GM19324 (cell line): ENCODE measurements around the gene STS.

Experiments
- ATAC-seq: cut with Tn5 transposase; IDR thresholded peaks from one replicate; pipeline ENCODE4 v1.9.1; 2021; ENCODE audit warnings: mild to moderate bottlenecking, moderate library complexity; ENCODE audit not compliant: unreplicated experiment, low FRiP score

STS gene

GRCh38 chrX:7139202-7140081 is 8.1 kb upstream of the STS start:
- no peak for ATAC-seq

GRCh38 chrX:7143076-7143475 is 4.4 kb upstream of the STS start:
- no peak for ATAC-seq

GRCh38 chrX:7143941-7144525 is 3.5 kb upstream of the STS start:
- ATAC-seq: no peak

GRCh38 chrX:7145454-7145853 is 2.1 kb upstream of the STS start:
- no peak for ATAC-seq

- ATAC-seq: no peak
Measured at GRCh38 chrX:7146020-7146702, 1.4 kb upstream of the STS start.

GRCh38 chrX:7146703-7147412 is 654 bp upstream of the STS start:
- ATAC-seq: peak; percentile 6

GRCh38 chrX:7147978-7148854 is 704 bp downstream of the STS start, which contains the start of gene PUDP:
TSS of gene PUDP (minus strand) at chrX:7148153. CDS start at chrX:7148113, 40 bp downstream.
- ATAC-seq: peak; percentile 91

- ATAC-seq: no peak
Measured at GRCh38 chrX:7149411-7149810, 1.9 kb downstream of the STS start.

- ATAC-seq: no peak
Measured at GRCh38 chrX:7153231-7153630, 5.7 kb downstream of the STS start.

GRCh38 chrX:7154041-7154597 is 6.6 kb downstream of the STS start:
- ATAC-seq: no peak

- ATAC-seq: no peak
Measured at GRCh38 chrX:7155163-7155562, 7.7 kb downstream of the STS start.

- ATAC-seq: no peak
Measured at GRCh38 chrX:7156879-7157278, 9.4 kb downstream of the STS start.

GRCh38 chrX:7158468-7158990 is 11.0 kb downstream of the STS start:
- ATAC-seq: no peak

GRCh38 chrX:7159149-7159861 is 11.8 kb downstream of the STS start:
- ATAC-seq: no peak

- ATAC-seq: no peak
Measured at GRCh38 chrX:7163146-7163677, 15.7 kb downstream of the STS start.

GRCh38 chrX:7164174-7164573 is 16.7 kb downstream of the STS start:
- ATAC-seq: peak; percentile 64

GRCh38 chrX:7168371-7168770 is 20.9 kb downstream of the STS start:
- ATAC-seq: no peak

GRCh38 chrX:7169627-7170026 is 22.1 kb downstream of the STS start:
- no peak for ATAC-seq
